Measurements from ENCODE around the gene DDX60.
"Not testable (repeated sequence)": the region's sequence is repeated elsewhere in the genome, so short reads cannot be mapped to it uniquely, and the experiment has no call there.

Gene DDX60

GRCh38 chr4:168318266-168318895, at the start of gene DDX60:
TSS of gene DDX60 (minus strand) at chr4:168318752. CDS start at chr4:168311259, 7,493 bp downstream.
- DNase-seq: peak; percentile 35

GRCh38 chr4:168367065-168367464, 48.5 kb upstream of the DDX60 start:
- no peak for DNase-seq

- DNase-seq: no peak
Measured at GRCh38 chr4:168362025-168362401, 43.5 kb upstream of the DDX60 start.

- DNase-seq: no peak
Measured at GRCh38 chr4:168361365-168362024, 42.9 kb upstream of the DDX60 start.

- no peak for DNase-seq
Measured at GRCh38 chr4:168360271-168360670, 41.7 kb upstream of the DDX60 start.

- DNase-seq: no peak
Measured at GRCh38 chr4:168357941-168358340, 39.4 kb upstream of the DDX60 start.

GRCh38 chr4:168353746-168354145, 35.2 kb upstream of the DDX60 start:
- DNase-seq: no peak

- no peak for DNase-seq
Measured at GRCh38 chr4:168337550-168337940, 19.0 kb upstream of the DDX60 start.

GRCh38 chr4:168336837-168337549, 18.4 kb upstream of the DDX60 start:
- DNase-seq: no peak

- DNase-seq: no peak
Measured at GRCh38 chr4:168335621-168336020, 17.1 kb upstream of the DDX60 start.

GRCh38 chr4:168334053-168334452, 15.5 kb upstream of the DDX60 start:
- DNase-seq: no peak

GRCh38 chr4:168330575-168330974, 12.0 kb upstream of the DDX60 start:
- not testable (repeated sequence) for DNase-seq

- no peak for DNase-seq
Measured at GRCh38 chr4:168325591-168325990, 7.0 kb upstream of the DDX60 start.

GRCh38 chr4:168321006-168321405, 2.5 kb upstream of the DDX60 start:
- DNase-seq: no peak

GRCh38 chr4:168319486-168320019, 1.0 kb upstream of the DDX60 start:
- DNase-seq: no peak

- DNase-seq: no peak
Measured at GRCh38 chr4:168317621-168318020, 931 bp downstream of the DDX60 start.

GRCh38 chr4:168309781-168310180, 8.8 kb downstream of the DDX60 start:
- no peak for DNase-seq

GRCh38 chr4:168308912-168309311, 9.6 kb downstream of the DDX60 start:
- no peak for DNase-seq

- DNase-seq: no peak
Measured at GRCh38 chr4:168306476-168306875, 12.1 kb downstream of the DDX60 start.

GRCh38 chr4:168304744-168305459, 13.7 kb downstream of the DDX60 start:
- no peak for DNase-seq

- DNase-seq: not testable (repeated sequence)
Measured at GRCh38 chr4:168303430-168303829, 15.1 kb downstream of the DDX60 start.

- DNase-seq: no peak
Measured at GRCh38 chr4:168293386-168293975, 25.1 kb downstream of the DDX60 start.

GRCh38 chr4:168291242-168291641, 27.3 kb downstream of the DDX60 start:
- DNase-seq: no peak

Data from NCI-H510A (cell line).